HT-29 (cell line): ENCODE data around the gene SPEG. TPM values are rescaled to one million over a fixed set of nuclear protein-coding genes. Genes with fewer than 3 reads are reported as not detected.

Source experiments
- DNase-seq: peaks from one replicate; pipeline ENCODE4 v3.0.0-alpha.2; 2015; ENCODE audit warnings: low spot score
- total RNA-seq: library from RNA; depleted of rRNA; stranded (reverse); fragments of >200 nt; shearing (Covaris generic); gene quantifications from 2 replicates; pipeline ENCODE4 v1.2.3, GENCODE V29; 2014

Gene SPEG
- total RNA-seq, 1 experiment from 2014 or later = 8.3 TPM

GRCh38 chr2:219496247-219496824 is 61.7 kb downstream of the SPEG start:
- DNase-seq = no peak

- DNase-seq = no peak
Observed at GRCh38 chr2:219496825-219497494, 62.3 kb downstream of the SPEG start.

- DNase-seq = peak; percentile 84
Observed at GRCh38 chr2:219497495-219498279, 63.0 kb downstream of the SPEG start.

GRCh38 chr2:219498280-219499057 is 63.8 kb downstream of the SPEG start, which contains the start of gene GMPPA:
Gene GMPPA (plus strand): TSS chr2:219498891. CDS start chr2:219499976, 1,085 bp downstream.
- peak; percentile 97 for DNase-seq

- no peak for DNase-seq
Observed at GRCh38 chr2:219499058-219499307, 64.3 kb downstream of the SPEG start.

- DNase-seq = no peak
Observed at GRCh38 chr2:219499555-219499954, 64.9 kb downstream of the SPEG start.

GRCh38 chr2:219500135-219500534 is 65.5 kb downstream of the SPEG start:
- DNase-seq = no peak

GRCh38 chr2:219501849-219502248 is 67.2 kb downstream of the SPEG start:
- DNase-seq = no peak

- DNase-seq = no peak
Observed at GRCh38 chr2:219502618-219503017, 68.0 kb downstream of the SPEG start.

- no peak for DNase-seq
Observed at GRCh38 chr2:219505585-219505984, 70.9 kb downstream of the SPEG start.

- DNase-seq = no peak
Observed at GRCh38 chr2:219506153-219506801, 71.6 kb downstream of the SPEG start.

GRCh38 chr2:219506802-219507526 is 72.3 kb downstream of the SPEG start:
- no peak for DNase-seq

- no peak for DNase-seq
Observed at GRCh38 chr2:219507581-219508443, 73.2 kb downstream of the SPEG start.

- no peak for DNase-seq
Observed at GRCh38 chr2:219508444-219508734, 73.7 kb downstream of the SPEG start.

GRCh38 chr2:219508971-219509779 is 74.5 kb downstream of the SPEG start:
- DNase-seq = no peak

- peak; percentile 49 for DNase-seq
Observed at GRCh38 chr2:219509780-219510511, 75.3 kb downstream of the SPEG start.

GRCh38 chr2:219510512-219511135 is 76.0 kb downstream of the SPEG start:
- DNase-seq = no peak
